GM12892 (cell line): ENCODE results near the gene NUP50.

Experiments used
- POLR2A ChIP-seq: IDR thresholded peaks from 2 replicates; pipeline ENCODE4 v1.6.1; 2011; ENCODE audit warnings: low read depth, low read length, control low read depth
- POLR2AphosphoS5 ChIP-seq: IDR thresholded peaks from 2 replicates; pipeline ENCODE4 v1.6.1; 2011; ENCODE audit warnings: low read depth, low read length, control low read depth
- TAF1 ChIP-seq: IDR thresholded peaks from 2 replicates; pipeline ENCODE4 v1.6.1; 2011; ENCODE audit warnings: low read depth, mild to moderate bottlenecking, control low read depth, low read length, borderline replicate concordance

DNA sequence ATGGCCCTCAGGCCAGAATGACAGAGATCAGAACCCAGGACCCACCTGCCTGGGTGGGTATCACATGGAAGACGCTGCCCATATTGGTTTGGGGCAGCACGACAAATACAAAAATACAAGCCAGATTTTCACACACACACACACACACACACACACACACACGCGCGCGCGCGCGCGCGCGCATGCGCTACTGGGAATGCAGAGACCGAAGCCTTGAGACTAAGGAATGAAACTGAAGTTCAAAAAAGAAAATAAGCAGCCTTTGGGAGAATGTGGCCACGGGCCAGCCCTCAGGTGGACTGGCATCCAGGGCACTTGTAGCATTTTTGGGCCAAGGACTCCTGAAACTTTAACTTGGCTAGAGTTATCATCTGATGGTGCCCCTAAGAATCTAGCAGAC lies 21.3 kb upstream of the NUP50 start:
- no peak for TF ChIP-seq POLR2A
- no peak for TF ChIP-seq POLR2AphosphoS5
- TF ChIP-seq TAF1, result no peak
